GM12873 (cell line): ENCODE results near the gene DFFB.

Source experiments
- TF ChIP-seq, protein P1 (sequence below): IDR thresholded peaks from 2 replicates; pipeline ENCODE4 v1.5.1; 2012; ENCODE audit warnings: low read depth, mild to moderate bottlenecking, moderate library complexity, low read length, control low read depth; ENCODE audit not compliant: insufficient read depth; ENCODE audit errors: missing control alignments

Gene DFFB

DNA sequence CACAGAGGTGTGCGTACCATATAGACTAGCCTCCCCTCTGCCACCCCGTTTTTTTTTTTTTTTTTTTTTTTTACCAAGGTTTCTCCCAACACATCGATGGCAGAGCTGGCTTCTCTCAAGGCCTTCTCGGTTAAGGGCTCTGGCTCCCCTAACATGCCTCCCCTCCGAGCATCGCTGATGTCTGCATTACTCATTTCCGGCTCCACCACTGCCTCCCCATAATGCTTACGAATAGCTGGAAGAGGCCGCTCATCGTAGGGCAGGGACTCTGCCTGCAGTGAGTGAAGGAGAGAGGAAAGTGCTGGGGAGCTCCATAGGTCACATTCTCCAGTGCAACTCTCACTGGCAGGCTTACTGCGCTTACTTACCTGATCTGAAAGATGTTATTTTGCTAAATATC is 20.9 kb upstream of the DFFB start:
- TF ChIP-seq, protein P1, sequence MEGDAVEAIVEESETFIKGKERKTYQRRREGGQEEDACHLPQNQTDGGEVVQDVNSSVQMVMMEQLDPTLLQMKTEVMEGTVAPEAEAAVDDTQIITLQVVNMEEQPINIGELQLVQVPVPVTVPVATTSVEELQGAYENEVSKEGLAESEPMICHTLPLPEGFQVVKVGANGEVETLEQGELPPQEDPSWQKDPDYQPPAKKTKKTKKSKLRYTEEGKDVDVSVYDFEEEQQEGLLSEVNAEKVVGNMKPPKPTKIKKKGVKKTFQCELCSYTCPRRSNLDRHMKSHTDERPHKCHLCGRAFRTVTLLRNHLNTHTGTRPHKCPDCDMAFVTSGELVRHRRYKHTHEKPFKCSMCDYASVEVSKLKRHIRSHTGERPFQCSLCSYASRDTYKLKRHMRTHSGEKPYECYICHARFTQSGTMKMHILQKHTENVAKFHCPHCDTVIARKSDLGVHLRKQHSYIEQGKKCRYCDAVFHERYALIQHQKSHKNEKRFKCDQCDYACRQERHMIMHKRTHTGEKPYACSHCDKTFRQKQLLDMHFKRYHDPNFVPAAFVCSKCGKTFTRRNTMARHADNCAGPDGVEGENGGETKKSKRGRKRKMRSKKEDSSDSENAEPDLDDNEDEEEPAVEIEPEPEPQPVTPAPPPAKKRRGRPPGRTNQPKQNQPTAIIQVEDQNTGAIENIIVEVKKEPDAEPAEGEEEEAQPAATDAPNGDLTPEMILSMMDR: no peak

- TF ChIP-seq, protein P1: no peak
These were observed 20.1 kb upstream of the DFFB start for GRCh38 chr1:3837200-3837599.

- TF ChIP-seq, protein P1: no peak
These were observed 19.6 kb upstream of the DFFB start for GRCh38 chr1:3837685-3838084.

DNA sequence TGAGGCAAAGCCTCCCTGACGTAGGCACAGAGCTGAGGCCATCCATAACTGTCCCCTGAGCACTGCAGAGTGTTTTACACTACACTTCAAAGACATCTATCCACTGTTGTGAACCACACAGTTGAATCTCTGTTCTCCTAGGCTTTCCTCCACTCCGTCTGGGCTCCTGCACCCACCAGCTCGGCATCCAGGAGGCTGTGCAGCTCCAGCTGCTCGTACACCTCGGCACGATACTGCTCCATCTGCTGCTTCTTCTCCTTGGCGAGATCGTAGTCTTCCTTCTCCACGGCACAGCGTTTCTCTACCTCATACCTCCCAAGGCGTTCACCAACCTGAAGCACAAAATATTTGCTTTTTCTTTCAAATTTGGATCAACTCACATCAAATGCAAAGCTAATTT is 18.5 kb upstream of the DFFB start:
- TF ChIP-seq, protein P1: no peak

DNA sequence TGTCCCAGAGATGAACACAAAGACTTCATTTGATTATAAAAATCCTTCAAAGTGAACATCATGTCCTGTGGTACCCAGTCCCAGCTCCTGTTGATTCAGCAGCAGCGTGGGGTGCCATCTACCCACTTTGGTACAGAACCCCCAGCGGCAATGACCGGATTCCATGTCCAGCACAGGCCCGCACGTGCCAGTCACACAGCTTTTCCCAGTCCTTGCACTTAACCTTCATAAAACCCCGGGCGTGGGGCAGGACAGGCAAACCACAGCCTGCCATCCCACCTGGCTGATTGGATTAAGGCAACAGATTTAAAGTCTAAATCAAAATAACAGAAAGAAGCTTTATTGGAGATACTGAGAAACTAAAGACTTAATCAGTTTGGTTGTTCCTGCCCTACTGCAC is 15.8 kb upstream of the DFFB start:
- TF ChIP-seq, protein P1: no peak

- TF ChIP-seq, protein P1: no peak
These were observed 14.4 kb upstream of the DFFB start for GRCh38 chr1:3842912-3843311.

DNA sequence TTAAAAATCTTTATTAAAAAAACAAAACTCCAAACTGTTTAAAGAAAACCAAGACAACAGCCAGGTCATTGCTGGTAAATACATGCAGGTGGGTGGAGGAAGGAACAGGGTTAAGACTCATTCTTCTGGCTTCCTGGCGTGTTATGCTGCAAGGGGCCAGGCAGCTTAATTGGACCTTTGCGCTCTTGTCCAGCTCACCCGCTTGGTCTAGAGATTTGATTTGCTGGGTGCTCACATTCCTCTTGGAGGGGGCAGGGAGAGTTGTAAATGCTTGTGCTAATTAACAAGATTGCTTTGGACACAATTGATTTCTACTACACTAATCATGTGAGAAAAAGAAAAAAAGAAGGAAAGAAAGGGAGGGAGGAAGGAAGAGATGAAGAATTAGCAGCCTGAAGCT is 10.7 kb upstream of the DFFB start:
- TF ChIP-seq, protein P1: no peak
